GM23338 (cell line): ENCODE results near the gene GRB14. TPM values are rescaled to one million over a fixed set of nuclear protein-coding genes. Genes with fewer than 3 reads are reported as not detected.

Source experiments
- ATAC-seq: fragments of 200-7000 bp; cut with Tn5 transposase; 3 replicates; pipeline ENCODE4 v1.9.1; 2020
- DNase-seq: peaks from one replicate; pipeline ENCODE4 v3.0.0-alpha.2; 2015; ENCODE audit warnings: low spot score
- H2AFZ ChIP-seq: fragments of 200-600 bp; sonication (generic); 2 replicates; pipeline ENCODE4 v1.8.0; 2016; ENCODE audit warnings: antibody characterized with exemption, mild to moderate bottlenecking, moderate library complexity
- H3F3A ChIP-seq: fragments of 200-600 bp; sonication (generic); replicated peaks from 2 replicates; pipeline ENCODE4 v1.8.0; 2017; ENCODE audit warnings: antibody characterized with exemption, mixed run types, low read depth
- H3K27ac ChIP-seq: fragments of 200-600 bp; sonication (generic); 2 replicates; pipeline ENCODE4 v1.6.1; 2016; ENCODE audit warnings: low read depth
- H3K27me3 ChIP-seq: fragments of 200-600 bp; sonication (generic); 2 replicates; pipeline ENCODE4 v1.8.0; 2016; ENCODE audit warnings: mild to moderate bottlenecking, mixed run types, moderate library complexity; ENCODE audit not compliant: insufficient read depth
- H3K36me3 ChIP-seq: fragments of 200-600 bp; sonication (generic); 2 replicates; pipeline ENCODE4 v1.8.0; 2016; ENCODE audit warnings: mild to moderate bottlenecking; ENCODE audit not compliant: insufficient read depth
- H3K4me1 ChIP-seq: fragments of 200-600 bp; sonication (generic); 2 replicates; pipeline ENCODE4 v1.8.0; 2016; ENCODE audit warnings: mild to moderate bottlenecking, moderate library complexity; ENCODE audit not compliant: insufficient read depth
- H3K4me2 ChIP-seq: fragments of 200-600 bp; sonication (generic); 2 replicates; pipeline ENCODE4 v1.7.1; 2017; ENCODE audit warnings: mixed run types
- H3K4me3 ChIP-seq: fragments of 200-600 bp; sonication (generic); 2 replicates; pipeline ENCODE4 v1.6.1; 2016; ENCODE audit warnings: mixed run types
- H3K79me2 ChIP-seq: fragments of 200-600 bp; sonication (generic); replicated peaks from 2 replicates; pipeline ENCODE4 v1.8.0; 2017; ENCODE audit warnings: mild to moderate bottlenecking; ENCODE audit not compliant: insufficient read depth
- H3K9me2 ChIP-seq: fragments of 200-600 bp; sonication (generic); 2 replicates; pipeline ENCODE4 v1.8.0; 2017; ENCODE audit not compliant: insufficient read depth
- H4K20me1 ChIP-seq: fragments of 200-600 bp; sonication (generic); replicated peaks from 2 replicates; pipeline ENCODE4 v1.8.0; 2017; ENCODE audit warnings: mild to moderate bottlenecking; ENCODE audit not compliant: insufficient read depth
- H3K27ac Mint-ChIP-seq: 2 replicates; pipeline ENCODE4 v1.8.0; 2020; ENCODE audit warnings: inconsistent platforms, mild to moderate bottlenecking, moderate library complexity, mixed read lengths
- H3K27me3 Mint-ChIP-seq: 3 replicates; pipeline ENCODE4 v1.8.0; 2022; ENCODE audit warnings: low read depth, mild to moderate bottlenecking, moderate library complexity, mixed read lengths, inconsistent platforms; ENCODE audit not compliant: insufficient read depth, poor library complexity
- H3K36me3 Mint-ChIP-seq: 3 replicates; pipeline ENCODE4 v1.8.0; 2021; ENCODE audit warnings: low read depth, mild to moderate bottlenecking, inconsistent platforms, moderate library complexity, mixed read lengths
- H3K4me1 Mint-ChIP-seq: 3 replicates; pipeline ENCODE4 v1.8.0; 2020; ENCODE audit warnings: mild to moderate bottlenecking, inconsistent platforms, mixed read lengths
- H3K4me3 Mint-ChIP-seq: 3 replicates; pipeline ENCODE4 v1.8.0; 2021; ENCODE audit warnings: moderate library complexity, mild to moderate bottlenecking, inconsistent platforms, mixed read lengths
- H3K9me3 Mint-ChIP-seq: 3 replicates; pipeline ENCODE4 v1.8.0; 2020; ENCODE audit warnings: moderate library complexity, mild to moderate bottlenecking, inconsistent platforms, mixed read lengths
- CREB1 ChIP-seq: fragments of 250-450 bp; sonication (Bioruptor Pico); IDR thresholded peaks from 2 replicates; pipeline ENCODE4 v1.5.0; 2020; ENCODE audit warnings: low read depth, mild to moderate bottlenecking, moderate library complexity
- CTCF ChIP-seq, 2 experiments: fragments of 200-600 bp in 1 of 2; sonication (generic) in 1 of 2; conservative IDR thresholded peaks; 2 replicates each; pipeline versions ENCODE4 v1.5.1 to v1.6.1; 2016 to 2017; ENCODE audit warnings: antibody characterized with exemption in 2 of 2, low read depth in 2 of 2, mild to moderate bottlenecking in 2 of 2, moderate library complexity in 1 of 2
- ETS1 ChIP-seq: IDR thresholded peaks from 2 replicates; pipeline ENCODE4 v1.6.1; 2016; ENCODE audit warnings: antibody characterized with exemption
- EZH2 ChIP-seq: fragments of 200-600 bp; sonication (generic); IDR thresholded peaks from one replicate; pipeline ENCODE4 v1.8.0; 2017; ENCODE audit warnings: antibody characterized with exemption, mild to moderate bottlenecking, low read depth; ENCODE audit not compliant: unreplicated experiment
- EZH2phosphoT487 ChIP-seq: fragments of 200-600 bp; sonication (generic); IDR thresholded peaks from one replicate; pipeline ENCODE4 v1.8.1; 2018; ENCODE audit warnings: antibody characterized with exemption; ENCODE audit not compliant: unreplicated experiment
- JUNB ChIP-seq: IDR thresholded peaks from one replicate; pipeline ENCODE4 v1.6.1; 2016; ENCODE audit warnings: antibody characterized with exemption; ENCODE audit not compliant: unreplicated experiment
- NANOG ChIP-seq: IDR thresholded peaks from 2 replicates; pipeline ENCODE4 v1.6.1; 2016; ENCODE audit warnings: antibody characterized with exemption, borderline replicate concordance
- POLR2AphosphoS5 ChIP-seq: IDR thresholded peaks from 2 replicates; pipeline ENCODE4 v1.6.1; 2016; ENCODE audit warnings: antibody characterized with exemption, low read depth
- REST ChIP-seq: IDR thresholded peaks from one replicate; pipeline ENCODE4 v1.6.1; 2018; ENCODE audit warnings: antibody characterized with exemption; ENCODE audit not compliant: unreplicated experiment
- STAT1 ChIP-seq: IDR thresholded peaks from one replicate; pipeline ENCODE4 v1.6.1; 2016; ENCODE audit warnings: antibody characterized with exemption; ENCODE audit not compliant: unreplicated experiment
- ZNF114 ChIP-seq: fragments of 250-450 bp; sonication (Bioruptor Pico); IDR thresholded peaks from 2 replicates; pipeline ENCODE4 v1.5.0; 2020; ENCODE audit warnings: mild to moderate bottlenecking, moderate library complexity
- ZNF331 ChIP-seq: fragments of 250-450 bp; sonication (Bioruptor Pico); IDR thresholded peaks from 2 replicates; pipeline ENCODE4 v1.5.0; 2020; ENCODE audit warnings: low read depth, mild to moderate bottlenecking, moderate library complexity
- polyA plus RNA-seq: library from polyadenylated mRNA; unstranded; fragments of >200 nt; fragmentation: Nextera tagmentation; extraction: Ambion mirVana; gene quantifications from 2 replicates; pipeline ENCODE4 v1.2.1, GENCODE V29; 2016
- total RNA-seq: library from RNA; depleted of rRNA; stranded (reverse); fragments of >200 nt; shearing (Covaris generic); gene quantifications from 2 replicates; pipeline ENCODE4 v1.2.3, GENCODE V29; 2014

GRB14 gene
- total and polyA plus RNA-seq, 2 experiments from 2014 or later: 16.0 to 28.9 TPM

- no peaks in the 10 kb centered on the region for H3K27me3 Mint-ChIP-seq
- H2AFZ ChIP-seq: no peak overlapping the region
- no peaks in the 10 kb centered on the region for H4K20me1 ChIP-seq
- peaks cover 9% of the 10 kb centered on the region; the same call in 2 of the 3 replicates for H3K4me1 Mint-ChIP-seq
- no peak overlapping the region for H3K4me3 ChIP-seq
- no peaks in the 10 kb centered on the region for H3K27me3 ChIP-seq
- no peak overlapping the region for H3K4me2 ChIP-seq
- H3K79me2 ChIP-seq: peaks cover 6% of the 10 kb centered on the region; the same call in 1 of the 2 replicates
- ATAC-seq (no peak), DNase-seq (no peak)
- no peak overlapping the region for H3K4me3 Mint-ChIP-seq
- peaks cover 4% of the 10 kb centered on the region; the same call in 1 of the 2 replicates for H3K4me1 ChIP-seq
- no peaks in the 10 kb centered on the region; the same call in 1 of the 2 replicates for H3K9me2 ChIP-seq
- no peak overlapping the region for H3K27ac ChIP-seq
- no peaks in the 10 kb centered on the region for H3F3A ChIP-seq
- H3K9me3 Mint-ChIP-seq: no peaks in the 10 kb centered on the region
- no peak overlapping the region for H3K27ac Mint-ChIP-seq
- no peaks in the 10 kb centered on the region for H3K36me3 Mint-ChIP-seq
- no peaks in the 10 kb centered on the region for H3K36me3 ChIP-seq
- TF ChIP-seq ZNF114 (CRISPR knock-in tag): no peak
- no peak for TF ChIP-seq REST
- TF ChIP-seq STAT1: no peak
- no peak for TF ChIP-seq ZNF331
- TF ChIP-seq EZH2: no peak
- TF ChIP-seq ETS1: no peak
- no peak for TF ChIP-seq NANOG
- no peak for TF ChIP-seq POLR2AphosphoS5
- TF ChIP-seq JUNB: no peak
- TF ChIP-seq CREB1 (CRISPR knock-in tag): no peak
- no peak for TF ChIP-seq CTCF (conservative IDR thresholded peaks at IDR 0.05; ENCODE audit: low read depth in 2 of 2)
- TF ChIP-seq EZH2phosphoT487: no peak
Observed at GRCh38 chr2:164609790-164610189, 11.5 kb downstream of the GRB14 start.
